Limb (tissue), 2 donors: ENCODE data around the gene MB21D2.
A peak's percentile ranks its signal among the peaks of the same experiment; 100 is the strongest.

Experiments used
- DNase-seq, 2 donors: peaks; one replicate each; pipeline ENCODE4 v3.0.0-alpha.2; 2016; ENCODE audit errors: extremely low spot score in 2 of 2

Gene MB21D2

DNA sequence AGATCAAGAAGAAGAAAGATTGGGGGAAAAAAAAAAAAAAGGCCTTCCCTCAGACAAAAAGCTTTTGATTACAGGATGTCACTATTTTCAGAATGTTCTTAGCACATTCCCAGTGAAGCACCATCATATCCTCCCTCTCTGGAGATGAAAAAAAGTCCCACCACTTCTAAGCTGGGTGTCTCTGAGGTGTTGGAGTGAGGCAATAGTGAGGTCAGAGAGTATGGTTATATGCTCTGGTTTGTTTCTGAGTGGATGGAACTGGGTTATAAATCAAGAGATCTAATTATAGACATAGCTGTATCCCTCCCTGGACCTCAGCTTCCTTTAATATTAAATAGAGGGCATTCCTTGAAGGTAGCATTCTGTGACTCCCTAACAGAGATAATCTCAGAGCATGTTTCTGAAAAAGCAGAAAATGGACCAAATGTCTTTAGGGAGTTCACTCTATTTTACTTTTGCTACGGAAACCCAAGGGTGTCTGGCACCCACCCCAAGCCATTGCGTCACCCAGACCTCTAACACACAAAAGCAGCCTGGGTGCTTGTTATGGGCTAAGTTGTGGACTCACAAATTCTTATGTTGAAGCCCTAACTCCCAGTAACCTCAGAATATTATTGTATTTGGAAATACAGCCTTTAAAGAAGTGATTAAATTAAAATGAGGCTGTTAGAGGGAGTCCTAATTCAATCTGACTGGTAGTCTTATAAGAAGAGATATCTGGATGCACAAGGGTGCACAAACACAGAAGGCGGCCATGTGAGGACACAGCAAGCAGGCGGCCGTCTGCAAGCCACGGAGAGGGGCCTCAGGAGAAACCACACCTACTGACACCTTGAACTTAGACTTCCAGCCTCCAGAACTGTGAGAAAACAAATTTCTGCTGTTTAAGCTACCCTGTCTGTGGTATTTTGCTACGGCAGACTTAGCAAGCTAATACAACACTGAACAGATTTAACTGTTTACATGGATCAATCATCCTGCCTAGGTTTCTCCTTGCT, 81.5 kb downstream of the MB21D2 start:
- no peak for DNase-seq

DNA sequence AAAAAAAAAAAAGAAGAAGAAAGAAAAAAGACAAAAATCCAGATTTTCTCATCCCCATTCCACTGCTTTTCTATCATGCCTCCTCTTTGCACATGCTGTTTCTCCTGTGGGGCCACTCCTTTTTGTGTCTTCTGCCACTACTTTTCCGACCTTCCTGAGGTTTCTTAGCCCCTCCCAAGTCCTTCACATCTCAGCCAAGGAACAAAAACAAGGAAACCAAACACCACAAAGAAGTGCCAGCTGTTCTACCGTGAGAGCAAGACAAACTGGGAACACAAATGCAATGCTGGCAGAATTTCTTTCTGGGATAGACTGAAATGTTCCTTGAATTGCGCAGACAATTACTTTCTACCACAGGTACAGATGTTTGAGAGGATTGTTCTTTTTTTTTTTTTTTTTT, 83.2 kb downstream of the MB21D2 start:
- no peak for DNase-seq

DNA sequence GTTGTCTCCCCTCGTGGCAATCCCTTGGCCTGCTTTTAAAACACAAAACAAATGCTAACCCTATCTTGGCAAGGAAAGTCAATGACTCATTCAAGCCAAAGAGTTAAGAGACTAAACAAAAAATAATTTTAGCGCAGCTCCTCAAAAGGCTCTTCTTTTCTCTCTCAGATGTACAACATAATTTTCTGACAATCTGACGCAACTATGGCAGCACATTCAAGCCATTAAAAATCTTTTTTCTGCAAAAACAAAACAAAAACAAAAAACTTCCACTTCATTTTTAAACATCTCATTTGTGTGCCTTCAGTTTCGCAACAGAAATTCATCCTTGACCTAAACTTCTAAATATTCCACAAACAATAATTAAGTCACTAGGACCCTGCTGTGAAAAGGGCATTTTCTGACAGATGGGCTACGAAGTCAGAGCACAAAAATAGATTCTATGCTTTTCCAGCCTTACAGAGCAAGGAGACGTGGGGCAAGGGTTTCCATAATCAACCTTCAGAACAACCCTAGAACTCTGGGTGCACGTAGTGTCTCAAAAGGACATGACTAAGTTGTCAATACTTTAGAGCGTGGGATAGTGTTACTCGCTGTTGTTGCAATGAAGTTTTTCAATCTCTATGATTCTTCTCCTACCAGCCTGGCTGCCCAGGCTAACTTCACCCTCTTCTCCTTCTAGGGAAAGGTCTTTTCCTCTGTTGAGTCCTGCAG, 84.3 kb downstream of the MB21D2 start:
- DNase-seq, result no peak

DNA sequence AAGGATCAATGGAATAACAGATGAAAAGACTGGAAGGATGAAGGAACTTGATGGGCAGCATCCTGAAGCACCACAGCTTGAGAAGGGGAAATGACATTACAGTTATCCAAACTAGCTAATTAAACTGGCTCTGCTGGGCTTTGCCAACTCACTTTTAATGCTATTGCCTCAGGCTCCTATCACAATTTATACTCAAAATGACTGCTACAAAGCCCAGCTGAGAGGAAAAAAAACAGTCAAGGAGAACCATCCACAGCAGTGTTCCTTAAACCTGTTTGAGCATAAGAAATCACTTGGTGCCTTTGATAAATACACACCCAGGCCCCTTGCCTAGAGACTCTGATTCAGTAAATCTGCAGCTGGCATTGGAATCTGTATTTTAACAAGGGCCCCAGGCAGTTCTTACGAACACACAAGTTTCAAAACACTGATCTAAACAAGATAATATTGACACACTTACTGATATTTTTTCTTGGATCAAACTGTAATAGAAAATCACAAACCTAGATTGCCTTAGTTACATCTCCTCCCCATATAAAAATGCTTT, 85.8 kb downstream of the MB21D2 start:
- no peak for DNase-seq

DNA sequence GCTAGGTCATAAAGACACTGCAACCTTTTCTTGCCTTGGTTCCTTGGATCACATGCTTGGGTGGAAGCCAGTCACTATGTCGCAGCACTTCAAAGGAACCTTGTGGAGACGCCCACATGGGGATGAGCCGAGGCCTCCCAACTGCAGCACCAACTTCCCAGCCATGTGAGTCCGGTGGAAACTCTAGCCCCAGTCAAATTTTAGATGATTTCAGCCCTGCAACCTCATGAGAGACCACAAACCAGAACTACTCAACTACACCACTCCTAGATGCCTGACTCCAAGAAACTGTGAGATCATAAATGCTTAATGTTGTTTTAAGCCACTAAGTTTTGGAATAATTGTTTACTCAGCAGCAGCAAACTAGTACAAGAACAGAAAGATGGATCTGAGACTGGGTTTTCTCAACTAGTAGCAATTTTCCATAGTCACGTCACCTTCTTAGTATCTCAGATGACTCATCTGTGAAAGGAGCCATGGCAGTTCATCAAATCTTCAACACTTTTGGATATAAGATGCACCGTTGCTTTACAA, 86.5 kb downstream of the MB21D2 start:
- DNase-seq, result no peak

DNA sequence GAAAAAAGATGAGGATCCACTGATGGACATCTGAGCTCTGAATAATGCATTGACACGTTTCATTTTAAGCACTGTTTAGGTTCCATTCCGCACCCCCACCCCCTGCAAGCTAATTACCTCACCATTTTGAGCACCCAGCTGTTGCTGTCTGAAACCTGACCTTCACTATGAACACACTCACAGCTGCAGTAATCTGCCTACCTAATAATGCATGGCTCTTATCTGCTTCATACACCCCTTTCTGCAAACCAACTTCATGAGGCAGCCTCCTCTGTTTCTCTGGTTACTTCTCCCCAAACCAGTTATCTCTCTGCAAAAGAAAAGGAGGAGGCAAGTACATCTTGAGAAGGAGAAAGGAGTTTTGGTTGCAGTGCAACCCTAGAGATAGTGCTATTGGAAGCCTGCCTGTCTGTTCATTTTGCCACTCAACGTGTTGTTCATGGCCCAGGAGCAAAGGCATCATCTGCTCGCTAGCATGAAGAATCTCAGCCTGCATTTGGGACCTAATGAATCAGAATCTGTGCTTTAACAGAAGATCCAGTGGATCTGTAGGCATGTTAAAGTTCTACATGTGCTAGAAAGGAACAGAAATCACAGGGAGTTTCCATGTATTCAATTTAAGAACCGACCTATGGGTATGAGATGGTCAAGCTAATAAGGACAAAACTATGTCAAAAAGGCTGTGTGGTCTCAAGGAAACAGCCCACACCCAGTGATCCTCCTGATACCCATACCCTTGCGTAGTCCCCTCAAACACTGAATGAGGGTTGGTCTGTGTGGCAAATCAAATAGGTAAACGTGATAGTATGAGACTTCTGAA, 87.2 kb downstream of the MB21D2 start:
- DNase-seq, result peak in 1 of 2 donors; percentile 51

DNA sequence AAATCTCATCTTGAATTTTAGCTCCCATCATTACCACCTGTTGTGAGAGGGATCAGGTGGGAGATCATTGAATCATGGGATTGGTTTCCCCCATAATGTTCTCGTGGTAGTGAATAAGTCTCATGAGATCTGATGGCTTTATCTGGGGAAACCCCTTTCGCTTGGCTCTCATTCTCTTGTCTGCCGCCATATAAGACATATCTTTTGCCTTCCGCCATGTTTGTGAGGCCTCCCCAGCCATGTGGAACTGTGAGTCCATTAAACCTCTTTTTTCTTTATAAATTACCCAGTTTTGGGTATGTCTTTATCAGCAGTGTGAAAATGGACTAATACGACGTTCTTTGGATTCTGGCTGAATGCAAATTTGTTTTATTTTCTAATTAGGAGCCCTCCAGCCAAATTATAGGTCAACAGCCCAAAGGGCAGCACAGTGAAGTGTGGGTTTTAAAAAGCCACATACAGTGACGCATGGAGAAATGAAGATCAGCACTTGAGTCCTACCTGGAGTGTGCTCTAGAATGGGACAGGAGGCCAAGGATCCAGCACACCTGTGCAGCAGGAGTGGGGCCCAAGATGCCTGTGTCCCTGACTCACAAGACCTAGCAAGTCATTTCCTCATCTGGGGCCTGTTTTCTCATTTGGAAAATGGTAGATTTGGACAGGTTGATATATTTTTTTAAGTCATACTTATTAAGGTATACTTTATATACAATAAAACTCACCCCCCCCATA, 89.6 kb downstream of the MB21D2 start:
- no peak for DNase-seq

DNA sequence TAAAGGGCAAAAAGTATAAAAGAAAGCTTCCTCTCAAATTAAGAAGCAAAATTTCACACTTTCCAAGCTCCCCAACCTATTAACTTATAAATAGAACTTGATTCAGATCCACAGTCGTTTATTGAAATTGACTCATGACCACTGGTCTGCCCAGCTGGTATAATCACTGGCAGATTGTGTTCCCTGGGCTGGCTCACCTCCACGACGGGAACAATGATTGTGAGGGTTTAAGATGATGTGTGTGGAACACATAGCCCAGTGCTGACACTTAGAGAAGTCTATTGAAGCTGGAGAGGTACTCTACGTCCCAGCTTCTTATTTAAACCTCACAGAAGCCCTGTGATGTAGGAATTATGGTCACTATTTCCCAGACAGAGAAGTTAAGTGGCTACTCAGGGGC, 90.4 kb downstream of the MB21D2 start:
- no peak for DNase-seq

DNA sequence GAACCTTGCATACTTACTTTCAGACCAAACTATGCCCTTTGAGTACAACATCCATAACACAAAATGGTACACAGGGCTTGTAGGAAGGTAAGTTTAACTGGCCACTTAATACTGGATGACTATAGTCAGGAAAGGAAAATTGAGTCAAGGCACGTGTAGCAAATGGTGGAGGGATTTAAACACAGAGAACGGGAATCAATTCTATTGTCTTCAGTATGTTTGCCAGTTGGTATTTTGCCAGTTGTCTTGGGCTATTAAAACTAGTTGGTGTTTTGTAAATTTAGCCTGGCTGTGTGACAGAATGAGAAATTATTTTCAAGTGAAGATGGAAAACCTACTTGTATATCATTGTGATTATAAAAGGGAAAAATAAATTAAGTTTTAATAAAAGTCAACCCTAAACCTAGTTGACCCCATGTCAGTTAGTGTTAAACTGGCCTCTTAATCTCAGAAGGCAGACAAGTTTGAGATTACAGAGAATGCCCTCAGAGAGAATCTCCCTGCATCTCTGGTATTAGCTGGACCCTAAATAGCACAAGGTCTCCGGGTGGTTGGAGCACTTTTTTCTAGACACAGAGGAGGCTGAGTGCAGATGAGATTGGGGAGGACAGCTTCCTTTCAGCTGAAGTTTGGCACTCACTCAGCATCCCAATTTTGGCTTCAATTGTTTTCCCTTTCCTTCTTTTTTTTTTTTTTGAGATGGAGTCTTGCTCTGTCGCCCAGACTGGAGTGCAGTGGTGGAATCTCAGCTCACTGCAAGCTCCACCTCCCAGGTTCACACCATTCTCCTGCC, 91.2 kb downstream of the MB21D2 start:
- no peak for DNase-seq

DNA sequence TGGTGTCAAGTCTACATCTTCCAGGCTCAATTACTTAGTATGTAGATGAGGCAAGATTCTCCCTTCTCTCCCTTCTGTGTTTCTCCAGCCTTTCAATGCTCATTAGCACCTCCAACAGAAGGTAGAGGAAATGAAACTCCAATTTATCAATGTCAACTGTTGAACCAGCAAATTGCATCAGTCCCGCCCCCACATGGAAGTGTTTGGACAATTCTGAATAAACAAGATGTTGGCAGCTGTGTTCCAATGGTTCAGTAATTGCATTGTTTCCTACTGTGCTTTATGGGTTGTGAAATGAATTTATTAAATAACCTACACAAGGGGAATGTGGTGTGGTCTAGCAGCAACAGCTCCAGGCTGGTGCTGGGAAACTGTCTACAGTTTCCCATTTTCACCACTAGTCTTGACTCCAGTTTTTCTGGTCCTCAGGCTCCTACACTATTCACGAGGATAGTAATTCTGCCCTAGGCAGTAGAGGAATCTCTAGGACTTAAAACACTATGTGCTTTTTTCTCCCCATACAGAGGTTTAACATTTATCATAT, 91.9 kb downstream of the MB21D2 start:
- DNase-seq, result no peak

DNA sequence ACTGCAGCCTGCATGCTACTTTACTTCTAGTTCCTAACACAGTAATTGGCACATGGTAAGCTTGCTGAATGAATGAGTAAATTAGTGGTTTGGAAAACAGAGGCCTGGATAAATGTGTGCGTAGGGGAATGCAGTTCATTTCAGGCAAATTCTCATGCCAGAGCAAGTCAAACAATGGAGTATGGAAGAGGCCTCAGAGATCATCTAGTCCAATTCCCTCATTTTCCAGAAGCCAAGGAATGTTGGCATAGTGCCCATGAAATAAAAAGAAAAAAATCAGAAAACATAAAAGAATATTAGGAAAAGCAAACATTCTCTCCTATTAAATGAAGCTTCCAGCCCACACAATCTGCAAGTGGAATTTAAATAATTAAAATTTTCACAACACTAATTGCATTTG, 92.4 kb downstream of the MB21D2 start:
- no peak for DNase-seq

DNA sequence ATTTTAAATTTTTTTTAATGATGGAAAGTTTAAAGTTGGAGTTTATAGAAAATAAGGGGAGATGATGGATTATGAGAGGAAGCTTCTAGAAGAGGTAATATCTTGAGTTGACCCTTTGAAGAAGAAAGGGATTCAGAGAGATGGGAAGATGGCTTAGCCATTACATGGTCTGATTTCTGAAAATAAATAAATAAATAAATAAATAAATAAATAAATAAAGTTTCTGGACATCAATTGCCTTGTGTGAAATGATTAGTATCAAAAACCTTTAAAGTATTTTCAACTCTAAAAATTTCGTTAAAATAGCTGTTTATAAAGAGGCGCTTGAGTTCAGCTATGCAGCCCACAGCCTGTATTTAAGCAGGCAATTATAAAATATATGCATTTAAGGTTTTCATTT, 93.3 kb downstream of the MB21D2 start:
- no peak for DNase-seq

DNA sequence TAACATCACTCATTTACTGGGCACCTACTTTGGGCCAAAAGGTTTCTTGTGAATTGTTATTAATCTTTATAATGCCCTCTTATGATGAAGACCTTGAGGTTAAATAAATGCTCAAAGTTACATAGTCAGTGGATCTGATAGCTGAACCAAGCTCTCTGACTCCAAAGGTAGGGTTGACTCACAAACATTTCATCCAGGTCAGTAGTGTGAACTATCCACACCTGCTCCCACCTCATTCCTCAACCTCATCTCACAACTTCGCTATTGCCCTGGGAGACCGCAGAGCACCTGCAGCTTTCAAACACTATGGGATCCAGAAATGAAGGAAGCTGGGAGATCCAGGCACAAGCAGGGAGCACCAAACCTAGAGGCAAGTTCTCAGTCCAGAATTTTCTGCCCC, 96.5 kb downstream of the MB21D2 start:
- no peak for DNase-seq

DNA sequence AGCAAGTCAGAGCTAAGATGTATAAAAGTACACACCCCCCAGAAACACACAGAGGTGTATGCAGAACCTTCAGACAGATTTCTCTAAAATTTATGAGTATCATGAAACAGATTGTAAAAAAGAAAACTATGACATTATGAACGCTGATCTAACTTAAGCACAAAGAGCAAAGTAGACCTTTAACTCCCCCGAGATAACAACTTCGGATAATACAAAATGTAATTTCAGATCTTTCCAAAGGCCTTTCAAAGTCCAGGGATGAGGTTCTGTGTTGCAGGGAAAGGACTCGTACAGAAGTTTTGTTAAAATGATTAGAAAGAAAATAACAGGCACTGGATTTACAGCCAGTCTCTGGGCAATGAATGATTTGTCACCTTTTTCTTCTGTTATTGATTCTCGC, 97.5 kb downstream of the MB21D2 start:
- no peak for DNase-seq

DNA sequence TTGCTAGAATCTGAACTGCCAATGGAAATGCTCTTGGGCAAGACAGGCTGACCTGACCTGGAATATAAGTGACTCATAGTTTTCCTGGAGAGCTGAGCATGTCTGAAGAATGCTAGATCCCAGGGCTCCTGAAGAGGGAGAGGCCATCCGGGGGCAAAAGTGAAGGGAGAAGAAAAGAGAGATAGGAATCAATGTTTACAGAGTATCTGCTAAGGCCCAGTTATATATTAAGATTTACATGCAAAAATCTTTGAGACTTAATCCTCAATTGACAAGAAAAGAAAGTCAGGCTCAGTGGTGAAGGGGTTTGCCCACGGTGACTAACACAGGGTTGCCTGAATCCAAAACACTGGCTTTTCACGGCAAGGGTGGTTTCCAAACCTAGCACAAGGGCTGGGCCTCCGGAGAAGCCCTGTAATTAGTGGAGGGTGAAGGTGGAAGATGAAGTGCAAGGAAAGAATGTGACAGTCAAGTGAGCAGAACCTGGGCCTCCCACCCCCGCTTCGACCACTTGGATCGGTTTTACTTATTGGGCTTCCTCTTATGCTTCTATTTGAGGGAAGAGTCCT, 98.6 kb downstream of the MB21D2 start:
- no peak for DNase-seq

DNA sequence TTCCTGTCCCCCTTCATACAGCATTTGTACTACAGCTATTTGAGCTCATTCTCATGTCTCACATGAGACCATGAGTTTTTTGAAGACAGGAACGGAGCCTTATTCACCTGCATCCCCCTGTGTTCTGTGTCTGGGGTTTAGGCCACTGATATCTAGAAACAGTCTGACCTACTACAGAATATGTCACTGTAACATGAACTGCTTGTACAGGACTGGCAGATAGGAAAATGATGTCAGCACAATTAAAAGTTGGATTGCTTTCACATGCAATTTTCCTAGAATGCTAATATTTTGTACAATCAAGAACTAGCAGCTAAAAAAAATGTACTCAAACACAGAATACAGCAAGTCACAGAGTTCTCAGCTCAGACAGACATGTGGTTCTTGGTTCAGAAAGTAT, 99.5 kb downstream of the MB21D2 start:
- DNase-seq, result no peak

DNA sequence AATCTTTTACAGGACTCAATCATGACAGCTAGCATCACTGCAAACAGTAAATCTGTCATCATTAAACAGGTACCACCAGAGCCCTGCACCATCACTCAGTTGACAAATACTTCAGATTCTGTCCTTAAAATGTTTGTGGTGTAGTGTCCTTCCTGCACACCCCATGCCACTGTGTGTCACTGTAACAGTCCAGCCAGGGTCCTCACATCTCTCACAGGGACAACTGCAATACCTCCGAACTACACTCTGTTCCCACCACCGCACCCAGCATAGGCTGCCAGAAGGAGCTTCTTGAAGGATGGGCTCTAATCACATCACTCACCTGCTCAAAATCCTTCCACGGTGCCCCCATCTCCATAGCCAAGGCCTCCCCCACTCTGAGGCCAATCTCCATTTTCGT, 100.2 kb downstream of the MB21D2 start:
- DNase-seq, result no peak

DNA sequence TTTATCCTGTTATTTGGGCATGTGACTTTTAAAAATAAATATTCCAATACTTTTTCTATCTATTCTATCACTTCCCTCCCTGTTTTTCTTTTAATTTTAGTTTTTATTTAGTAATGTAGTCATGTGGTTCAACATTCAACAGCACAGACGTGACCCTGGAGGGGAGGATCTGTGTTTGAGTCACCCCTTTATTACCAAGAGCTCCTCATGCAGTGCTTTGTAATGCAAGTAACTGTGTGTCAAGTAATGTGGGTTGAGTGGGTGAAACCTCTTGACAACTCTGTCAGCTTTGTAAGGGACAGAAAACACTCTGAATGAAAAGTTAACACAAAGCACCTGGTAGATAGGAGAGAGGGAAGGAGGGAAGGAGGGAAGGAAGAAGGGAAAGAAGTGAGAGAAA, 100.6 kb downstream of the MB21D2 start:
- DNase-seq, result no peak

DNA sequence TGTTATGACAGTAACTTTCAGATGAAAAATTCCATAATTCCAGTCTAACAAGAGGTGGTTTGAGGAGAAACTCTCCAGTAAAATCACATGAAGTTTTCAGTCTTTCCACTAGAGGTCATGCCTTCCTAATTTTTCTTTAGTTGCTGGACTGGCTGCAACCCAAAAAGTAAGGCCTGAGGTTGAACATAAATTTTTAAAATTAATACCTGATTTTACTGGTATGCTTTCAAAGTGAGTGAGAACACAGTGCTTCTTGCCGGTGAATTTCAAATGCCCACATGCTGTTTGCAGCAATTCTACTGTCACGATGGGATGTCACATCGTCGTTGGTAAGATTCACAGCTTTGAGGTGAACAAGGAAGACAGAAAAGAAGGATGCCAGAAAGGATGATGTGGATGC, 101.3 kb downstream of the MB21D2 start:
- peak in 1 of 2 donors; percentile 73 for DNase-seq
